RWPE1 (cell line): ENCODE measurements around the gene BTNL8.

Experiments used
- CTCF ChIA-PET: fragments of 350-600 bp; sonication (Branson Sonifier 250); formaldehyde crosslinking; extraction: SDS; loops from one replicate; lab custom pipeline; 2021; lab: Yijun Ruan, JAX
- POLR2A ChIA-PET: fragments of 400-600 bp; formaldehyde crosslinking; extraction: SDS; loops from one replicate; lab custom pipeline; 2020; ENCODE audit warnings: antibody characterized with exemption; ENCODE audit not compliant: low non-redundant PET; lab: Yijun Ruan, JAX
- DNase-seq: peaks from one replicate; pipeline ENCODE4 v3.0.0; 2012; ENCODE audit warnings: low spot score
- H3K27ac ChIP-seq: fragments of 450-650 bp; 2 replicates; pipeline ENCODE4 v1.5.1; 2017
- TF ChIP-seq, protein P1 (sequence below): fragments of 450-650 bp; conservative IDR thresholded peaks from 2 replicates; pipeline ENCODE4 v1.5.1; 2017; ENCODE audit warnings: low read depth, mild to moderate bottlenecking

The BTNL8 gene

DNA sequence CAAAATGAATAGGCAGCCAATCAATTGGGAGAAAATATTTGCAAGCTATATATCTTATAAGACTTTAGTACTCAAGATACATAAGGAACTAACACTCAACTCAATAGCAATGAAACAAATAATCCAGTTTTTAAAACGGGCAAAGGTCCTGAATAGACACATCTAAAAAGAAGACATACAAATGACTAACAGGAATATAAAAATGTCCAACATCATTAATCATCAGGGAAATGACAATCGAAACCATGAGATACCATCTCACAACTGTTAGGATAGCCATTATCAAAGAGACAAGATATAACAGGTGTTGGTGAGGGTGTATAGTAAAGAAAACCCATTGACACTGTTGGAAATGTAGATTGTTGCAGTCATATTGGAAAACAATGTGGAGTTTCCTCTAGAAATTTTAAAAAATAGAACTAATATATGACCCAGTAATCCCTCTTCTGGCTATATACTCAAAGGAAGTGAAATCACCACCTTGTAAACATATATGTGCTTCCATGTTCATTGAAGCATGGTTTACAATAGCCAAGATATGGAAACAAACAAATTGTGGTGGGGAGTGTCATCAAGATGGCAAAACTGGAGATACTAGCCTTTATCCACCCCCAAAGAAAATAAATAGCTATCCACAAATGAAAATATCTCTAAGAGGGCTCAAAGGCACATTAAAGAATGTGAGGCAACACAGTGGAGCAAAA, 75.8 kb downstream of the BTNL8 start:
- TF ChIP-seq, protein P1, sequence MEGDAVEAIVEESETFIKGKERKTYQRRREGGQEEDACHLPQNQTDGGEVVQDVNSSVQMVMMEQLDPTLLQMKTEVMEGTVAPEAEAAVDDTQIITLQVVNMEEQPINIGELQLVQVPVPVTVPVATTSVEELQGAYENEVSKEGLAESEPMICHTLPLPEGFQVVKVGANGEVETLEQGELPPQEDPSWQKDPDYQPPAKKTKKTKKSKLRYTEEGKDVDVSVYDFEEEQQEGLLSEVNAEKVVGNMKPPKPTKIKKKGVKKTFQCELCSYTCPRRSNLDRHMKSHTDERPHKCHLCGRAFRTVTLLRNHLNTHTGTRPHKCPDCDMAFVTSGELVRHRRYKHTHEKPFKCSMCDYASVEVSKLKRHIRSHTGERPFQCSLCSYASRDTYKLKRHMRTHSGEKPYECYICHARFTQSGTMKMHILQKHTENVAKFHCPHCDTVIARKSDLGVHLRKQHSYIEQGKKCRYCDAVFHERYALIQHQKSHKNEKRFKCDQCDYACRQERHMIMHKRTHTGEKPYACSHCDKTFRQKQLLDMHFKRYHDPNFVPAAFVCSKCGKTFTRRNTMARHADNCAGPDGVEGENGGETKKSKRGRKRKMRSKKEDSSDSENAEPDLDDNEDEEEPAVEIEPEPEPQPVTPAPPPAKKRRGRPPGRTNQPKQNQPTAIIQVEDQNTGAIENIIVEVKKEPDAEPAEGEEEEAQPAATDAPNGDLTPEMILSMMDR: no peak
- DNase-seq: no peak
- H3K27ac ChIP-seq: no peak overlapping the region
- CTCF ChIA-PET: no interaction called here
- POLR2A ChIA-PET: no interaction called here

DNA sequence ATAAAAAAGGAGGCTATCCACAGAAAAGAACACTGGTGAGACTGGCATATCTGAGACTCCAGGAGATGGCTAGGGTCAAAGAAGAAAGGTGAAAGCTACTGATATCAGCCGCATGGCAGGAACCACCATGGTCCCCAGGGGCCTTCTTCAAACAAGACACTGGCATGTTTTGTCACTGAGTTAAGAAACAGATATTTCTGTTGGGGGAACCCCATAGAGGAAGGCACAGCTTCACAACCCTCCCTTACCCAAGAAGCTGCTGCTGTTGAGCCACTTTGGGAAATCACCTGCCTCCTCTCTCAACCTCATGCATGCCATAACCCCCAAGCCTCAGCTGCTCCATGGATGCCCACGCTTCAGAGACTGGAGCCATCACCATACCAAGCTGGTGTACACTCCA, 76.4 kb downstream of the BTNL8 start:
- DNase-seq: no peak
- CTCF ChIA-PET: no interaction called here
- no peak overlapping the region for H3K27ac ChIP-seq
- TF ChIP-seq, protein P1: no peak
- POLR2A ChIA-PET: no interaction called here

DNA sequence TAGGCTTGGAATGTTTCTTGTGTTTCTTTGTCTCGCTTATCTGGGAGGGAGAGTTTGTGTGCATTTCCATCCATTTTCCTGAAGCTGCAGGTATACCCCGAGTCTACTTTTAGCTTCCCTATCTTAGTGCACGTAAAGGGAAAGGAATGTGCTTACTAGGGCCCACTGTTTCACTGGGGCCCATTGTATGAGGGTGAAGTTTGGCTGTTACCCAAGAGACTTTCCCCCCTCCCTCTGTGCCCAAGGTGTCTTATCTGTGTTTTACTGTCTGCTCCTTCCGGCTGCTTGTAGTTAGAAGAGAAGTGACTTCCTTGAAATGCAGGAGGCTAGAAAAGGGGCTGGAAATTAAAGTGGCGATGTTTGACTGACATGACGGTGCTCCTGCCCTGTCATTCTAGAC, 77.6 kb downstream of the BTNL8 start:
- no peak for DNase-seq
- CTCF ChIA-PET: no interaction called here
- no peak overlapping the region for H3K27ac ChIP-seq
- TF ChIP-seq, protein P1: no peak
- POLR2A ChIA-PET: no interaction called here

DNA sequence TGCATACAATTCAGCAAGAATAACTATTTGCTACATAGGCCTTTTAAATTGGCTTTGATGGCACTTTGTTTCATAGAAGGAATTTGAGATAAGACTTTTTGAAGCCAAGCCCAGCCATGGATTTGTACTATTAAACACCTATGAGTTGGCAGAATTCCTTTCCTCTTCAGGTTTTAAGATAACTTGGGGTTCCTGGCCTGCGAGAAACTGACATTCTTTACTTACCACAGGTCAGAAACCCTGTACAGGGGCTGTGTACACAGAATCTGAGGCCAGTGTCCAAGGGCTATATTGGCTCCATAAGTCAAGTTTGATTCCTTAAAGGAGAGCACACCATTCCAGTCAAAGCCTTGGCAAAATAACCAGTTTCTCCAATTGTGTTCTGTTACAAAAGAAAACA, 78.9 kb downstream of the BTNL8 start:
- DNase-seq: no peak
- TF ChIP-seq, protein P1: no peak
- no peak overlapping the region for H3K27ac ChIP-seq
- ChIA-PET POLR2A (no interaction called here), CTCF (no interaction called here)

DNA sequence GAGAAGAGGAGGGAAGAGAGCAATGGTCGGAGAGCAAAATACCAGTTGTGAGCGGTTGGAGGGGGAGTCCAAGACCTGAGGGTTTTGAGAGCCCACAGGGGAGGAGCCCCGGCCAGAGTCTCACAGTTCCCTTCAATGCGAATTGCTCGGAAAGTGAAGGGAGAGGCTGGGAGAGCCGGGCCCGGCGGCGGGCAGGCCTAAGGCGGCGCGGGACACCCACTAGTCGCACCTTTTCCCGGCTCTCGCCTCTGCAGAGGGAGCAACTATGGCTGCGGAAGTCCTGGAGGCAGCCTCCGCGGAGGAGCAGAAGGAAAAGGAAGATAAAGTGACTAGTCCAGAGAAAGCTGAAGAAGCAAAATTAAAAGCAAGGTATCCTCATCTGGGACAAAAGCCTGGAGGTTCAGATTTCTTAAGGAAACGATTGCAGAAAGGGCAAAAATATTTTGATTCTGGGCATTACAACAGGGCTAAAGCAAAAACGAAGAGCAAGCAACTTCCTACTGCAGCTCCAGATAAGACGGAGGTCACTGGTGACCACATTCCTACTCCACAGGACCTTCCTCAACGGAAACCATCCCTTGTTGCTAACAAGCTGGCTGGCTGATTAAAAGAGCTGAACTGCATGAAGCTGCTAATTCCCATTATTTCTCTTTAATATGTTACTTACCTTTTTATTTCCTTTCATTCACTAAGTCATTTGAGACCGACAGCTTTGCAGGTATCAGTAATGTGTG, 83.2 kb downstream of the BTNL8 start:
- ChIA-PET CTCF (no interaction called here), POLR2A (no interaction called here)
- TF ChIP-seq, protein P1: no peak
- no peak for DNase-seq
- no peak overlapping the region for H3K27ac ChIP-seq

DNA sequence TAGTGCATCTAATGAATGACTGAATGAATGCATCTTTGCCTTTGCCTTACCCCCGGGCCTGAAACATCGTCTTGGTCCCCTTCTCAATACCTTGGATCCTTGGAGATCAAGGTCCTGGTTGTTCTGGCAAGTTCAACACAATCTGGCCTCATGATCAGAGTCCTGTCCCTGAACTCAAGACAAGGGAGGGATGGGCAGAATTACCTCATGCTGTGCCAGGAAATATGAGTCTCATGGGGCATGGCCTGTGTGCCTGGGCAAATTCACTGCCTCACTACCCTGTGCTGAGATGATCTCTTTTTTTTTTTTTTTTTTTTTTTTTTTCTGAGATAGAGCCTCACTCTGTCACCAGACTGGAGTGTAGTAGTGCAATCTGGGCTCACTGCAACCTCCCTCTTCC, 89.1 kb downstream of the BTNL8 start:
- CTCF ChIA-PET: no interaction called here
- TF ChIP-seq, protein P1: no peak
- POLR2A ChIA-PET: no interaction called here
- H3K27ac ChIP-seq: no peak overlapping the region
- no peak for DNase-seq
